OCI-LY3 (cell line): ENCODE results near the gene ARFIP1.
A peak's percentile ranks its signal among the peaks of the same experiment; 100 is the strongest.

Source experiments
- H2AFZ ChIP-seq: fragments of 200-600, 300-600 bp; shearing (Covaris generic); 2 replicates; pipeline ENCODE4 v1.6.0; 2014; ENCODE audit warnings: antibody characterized with exemption, low read depth, low read length
- H3K27ac ChIP-seq: fragments of 200-600, 300-600 bp; sonication (generic); 2 replicates; pipeline ENCODE4 v1.5.1; 2014; ENCODE audit warnings: mild to moderate bottlenecking, low read length, moderate library complexity, mixed read lengths
- H3K27me3 ChIP-seq: fragments of 200-600, 300-600 bp; sonication (generic); 2 replicates; pipeline ENCODE4 v1.6.1; 2014; ENCODE audit warnings: low read depth, low read length, mixed read lengths
- H3K36me3 ChIP-seq: fragments of 200-600, 300-600 bp; sonication (generic); replicated peaks from 2 replicates; pipeline ENCODE3; 2014; ENCODE audit warnings: low read depth, low read length, mixed read lengths
- H3K4me1 ChIP-seq: fragments of 300-600, 200-600 bp; sonication (generic); 2 replicates; pipeline ENCODE4 v1.6.1; 2014; ENCODE audit warnings: low read length, mixed read lengths
- H3K4me2 ChIP-seq: fragments of 200-600, 300-600 bp; sonication (generic); 2 replicates; pipeline ENCODE4 v1.6.1; 2014; ENCODE audit warnings: low read length, mixed read lengths
- H3K4me3 ChIP-seq: fragments of 300-600, 200-600 bp; sonication (generic); 2 replicates; pipeline ENCODE4 v1.5.1; 2014; ENCODE audit warnings: antibody characterized with exemption, mild to moderate bottlenecking, low read length, moderate library complexity
- H3K79me2 ChIP-seq: fragments of 300-600, 200-600 bp; shearing (Covaris generic); 2 replicates; pipeline ENCODE4 v1.6.1; 2014; ENCODE audit warnings: mild to moderate bottlenecking, low read length, mixed read lengths
- H3K9ac ChIP-seq: fragments of 300-600, 200-600 bp; shearing (Covaris generic); 2 replicates; pipeline ENCODE4 v1.6.0; 2014; ENCODE audit warnings: mild to moderate bottlenecking, low read length, moderate library complexity
- H3K9me3 ChIP-seq: fragments of 200-600, 300-600 bp; shearing (Covaris generic); 2 replicates; pipeline ENCODE4 v1.6.1; 2014; ENCODE audit warnings: low read length, mixed read lengths; ENCODE audit not compliant: insufficient read depth
- H4K20me1 ChIP-seq: fragments of 200-600, 300-600 bp; sonication (generic); 2 replicates; pipeline ENCODE4 v1.6.1; 2016; ENCODE audit warnings: low read length, mixed read lengths; ENCODE audit not compliant: insufficient read depth
- CTCF ChIP-seq: fragments of 200-600, 300-600 bp; sonication (generic); IDR thresholded peaks from 2 replicates; pipeline ENCODE4 v1.5.1; 2014; ENCODE audit warnings: antibody characterized with exemption, low read length, low read depth
- EZH2phosphoT487 ChIP-seq: fragments of 200-600 bp; shearing (Covaris generic); IDR thresholded peaks from 2 replicates; pipeline ENCODE4 v1.6.1; 2018; ENCODE audit warnings: antibody characterized with exemption, mixed run types, low read depth

Gene ARFIP1

GRCh38 chr4:152778656-152779512 is 870 bp upstream of the ARFIP1 start:
- peak overlapping the region; percentile 9; the same call in 1 of the 2 replicates for H3K27ac ChIP-seq
- peak overlapping the region; percentile 81 for H3K4me3 ChIP-seq
- peak overlapping the region; percentile 98 for H2AFZ ChIP-seq
- H3K27me3 ChIP-seq, result peaks cover 13% of the 10 kb centered on the region
- peaks cover 24% of the 10 kb centered on the region for H3K4me1 ChIP-seq
- H4K20me1 ChIP-seq, result no peaks in the 10 kb centered on the region
- no peak for TF ChIP-seq EZH2phosphoT487
- TF ChIP-seq CTCF, result no peak
- peak overlapping the region; percentile 74 for H3K9ac ChIP-seq
- H3K9me3 ChIP-seq, result no peaks in the 10 kb centered on the region
- no peaks in the 10 kb centered on the region for H3K36me3 ChIP-seq
- peaks cover 39% of the 10 kb centered on the region for H3K79me2 ChIP-seq
- H3K4me2 ChIP-seq, result peak overlapping the region; percentile 94

- Histone ChIP-seq H3K27me3 (peaks cover 13% of the 10 kb centered on the region), H3K4me1 (peaks cover 24% of the 10 kb centered on the region), H3K9me3 (no peaks in the 10 kb centered on the region), H3K4me2 (peak overlapping the region; percentile 94), H3K9ac (peak overlapping the region; percentile 74), H3K27ac (peak overlapping the region; percentile 37), H3K79me2 (peaks cover 48% of the 10 kb centered on the region), H2AFZ (peak overlapping the region; percentile 93), H4K20me1 (peaks cover under 1% of the 10 kb centered on the region; the same call in 1 of the 2 replicates), H3K4me3 (peak overlapping the region; percentile 81), H3K36me3 (no peaks in the 10 kb centered on the region)
- peak; percentile 8; the same call in 1 of the 2 replicates for TF ChIP-seq CTCF
- no peak for TF ChIP-seq EZH2phosphoT487
These were observed 569 bp downstream of the ARFIP1 start for GRCh38 chr4:152780267-152780778.

GRCh38 chr4:152784490-152785350 is 5.0 kb downstream of the ARFIP1 start:
- TF ChIP-seq CTCF, result 0 out of 2 replicates have a peak, but pooled peaks have one; percentile 7
- TF ChIP-seq EZH2phosphoT487, result no peak
- Histone ChIP-seq H3K79me2 (peaks cover 60% of the 10 kb centered on the region), H3K27ac (no peak overlapping the region), H3K9me3 (no peaks in the 10 kb centered on the region), H3K4me3 (no peak overlapping the region), H2AFZ (no peak overlapping the region), H3K4me1 (peaks cover 29% of the 10 kb centered on the region), H3K36me3 (peaks cover 4% of the 10 kb centered on the region), H3K4me2 (no peak overlapping the region), H3K27me3 (no peaks in the 10 kb centered on the region), H3K9ac (no peak overlapping the region), H4K20me1 (peaks cover 16% of the 10 kb centered on the region)
